GM19452 (cell line): Measurements from ENCODE around the gene DEPDC5.

Experiments used
- ATAC-seq: cut with Tn5 transposase; IDR thresholded peaks from one replicate; pipeline ENCODE4 v1.9.1; 2021; ENCODE audit not compliant: unreplicated experiment

The DEPDC5 gene

DNA sequence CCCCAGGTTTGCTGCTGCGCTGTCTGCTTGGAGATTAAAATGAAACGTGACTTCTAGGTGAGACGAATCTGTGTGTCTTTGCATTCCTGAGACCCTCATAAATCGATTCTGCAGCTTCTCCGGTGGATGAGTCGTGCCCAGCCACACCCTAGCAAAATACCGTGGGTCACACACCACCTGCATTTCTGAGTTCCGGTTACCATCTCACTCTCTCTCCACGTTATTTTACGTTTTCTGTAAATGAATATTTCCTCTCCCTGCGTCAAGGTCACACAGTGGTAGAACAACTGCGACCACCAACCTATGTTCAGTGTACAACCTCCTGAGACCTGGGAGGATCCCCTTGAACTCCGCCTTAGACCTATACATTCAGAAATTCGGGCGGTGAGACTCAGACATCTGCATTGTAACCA, 191.6 kb downstream of the DEPDC5 start:
- no peak for ATAC-seq

DNA sequence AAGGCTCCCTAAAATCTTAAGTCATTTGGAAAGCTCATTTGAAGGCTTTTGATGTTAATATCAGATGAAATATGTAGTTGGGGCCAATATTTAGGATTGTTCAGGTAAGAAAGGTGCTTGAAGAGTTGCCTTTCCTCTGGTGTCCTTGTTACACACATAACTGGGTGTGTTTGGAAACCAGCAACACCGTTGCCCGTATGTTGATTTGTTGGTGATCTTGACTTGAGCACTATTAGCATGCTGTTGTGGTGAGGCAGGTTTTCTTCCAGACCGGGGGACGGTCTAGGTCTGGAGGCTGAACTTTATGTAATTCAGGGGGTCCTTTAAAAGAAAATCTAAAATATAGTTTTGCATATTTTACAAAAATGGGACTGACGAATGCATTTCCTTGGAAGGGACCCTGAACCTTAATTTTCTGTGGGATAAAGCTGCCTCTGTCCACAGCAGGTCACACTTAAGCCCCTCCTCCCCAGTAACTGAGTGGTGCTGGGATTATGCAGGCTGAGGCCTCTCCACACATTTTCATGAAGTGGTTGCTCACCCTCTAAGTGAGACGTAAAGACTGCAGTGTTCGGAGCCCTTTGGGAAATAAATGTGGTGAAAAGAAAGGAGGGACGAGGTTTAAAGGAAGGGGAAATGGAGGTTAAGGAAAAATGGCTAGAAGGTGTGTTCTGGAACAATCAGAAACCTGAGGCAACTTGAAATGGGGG, 192.3 kb downstream of the DEPDC5 start:
- ATAC-seq, result no peak

DNA sequence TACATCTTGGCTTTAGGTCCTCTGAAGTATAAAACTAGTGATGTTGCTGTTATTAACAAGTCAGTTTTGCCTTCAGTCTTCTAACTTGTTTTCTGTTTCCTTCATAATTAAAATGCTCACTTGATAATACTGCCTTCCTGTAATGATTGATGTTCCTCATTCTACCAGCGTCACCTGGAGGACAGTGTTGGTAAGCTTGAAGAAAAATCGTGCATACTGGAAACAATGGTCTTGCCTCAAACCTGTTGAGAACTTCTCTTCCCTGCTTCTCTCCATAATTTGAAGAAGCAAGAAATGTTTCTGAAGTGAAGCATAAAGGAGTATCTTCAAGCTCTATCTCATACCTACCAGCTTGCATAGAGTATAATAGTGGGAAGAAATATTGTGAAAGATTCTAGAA, 193.5 kb downstream of the DEPDC5 start:
- no peak for ATAC-seq

DNA sequence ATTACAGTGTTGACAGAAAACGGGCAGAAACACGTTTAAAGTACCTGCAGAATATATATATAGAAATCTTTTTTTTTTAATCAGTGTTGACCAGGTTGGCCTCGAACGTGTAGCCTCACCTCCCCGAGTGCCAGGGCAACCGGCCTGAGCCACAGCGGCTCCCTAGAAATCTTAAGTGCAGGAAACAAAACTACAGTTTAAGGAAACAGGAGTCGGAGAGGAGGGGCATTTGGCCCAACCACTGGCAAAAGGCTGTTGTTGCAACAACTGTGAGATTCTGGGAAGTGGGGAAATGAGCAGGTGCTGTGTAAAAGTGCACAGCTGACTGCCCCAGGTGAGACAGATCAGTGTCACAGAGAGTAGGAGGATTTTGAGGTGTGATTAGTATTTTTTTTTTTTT, 194.2 kb downstream of the DEPDC5 start:
- no peak for ATAC-seq

DNA sequence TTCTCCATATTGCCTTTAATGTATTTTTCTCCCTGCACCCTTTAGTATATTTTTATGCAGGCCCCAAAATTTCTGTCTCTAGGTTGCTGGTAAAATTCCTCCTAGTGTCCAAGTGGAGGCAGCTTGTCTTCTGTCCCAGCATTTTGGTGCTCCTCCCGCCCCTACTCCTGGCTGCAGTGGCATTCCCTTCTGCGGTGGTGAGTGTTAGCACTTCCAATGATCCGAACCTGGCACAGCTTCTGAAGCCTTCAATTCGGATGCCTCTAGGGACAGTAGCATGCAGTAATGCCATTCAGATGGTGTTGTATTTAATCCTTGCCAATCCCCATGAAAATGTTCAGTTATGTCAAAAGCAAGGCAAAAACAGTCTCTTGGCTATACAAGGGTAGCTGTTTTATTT, 196.4 kb downstream of the DEPDC5 start:
- no peak for ATAC-seq

DNA sequence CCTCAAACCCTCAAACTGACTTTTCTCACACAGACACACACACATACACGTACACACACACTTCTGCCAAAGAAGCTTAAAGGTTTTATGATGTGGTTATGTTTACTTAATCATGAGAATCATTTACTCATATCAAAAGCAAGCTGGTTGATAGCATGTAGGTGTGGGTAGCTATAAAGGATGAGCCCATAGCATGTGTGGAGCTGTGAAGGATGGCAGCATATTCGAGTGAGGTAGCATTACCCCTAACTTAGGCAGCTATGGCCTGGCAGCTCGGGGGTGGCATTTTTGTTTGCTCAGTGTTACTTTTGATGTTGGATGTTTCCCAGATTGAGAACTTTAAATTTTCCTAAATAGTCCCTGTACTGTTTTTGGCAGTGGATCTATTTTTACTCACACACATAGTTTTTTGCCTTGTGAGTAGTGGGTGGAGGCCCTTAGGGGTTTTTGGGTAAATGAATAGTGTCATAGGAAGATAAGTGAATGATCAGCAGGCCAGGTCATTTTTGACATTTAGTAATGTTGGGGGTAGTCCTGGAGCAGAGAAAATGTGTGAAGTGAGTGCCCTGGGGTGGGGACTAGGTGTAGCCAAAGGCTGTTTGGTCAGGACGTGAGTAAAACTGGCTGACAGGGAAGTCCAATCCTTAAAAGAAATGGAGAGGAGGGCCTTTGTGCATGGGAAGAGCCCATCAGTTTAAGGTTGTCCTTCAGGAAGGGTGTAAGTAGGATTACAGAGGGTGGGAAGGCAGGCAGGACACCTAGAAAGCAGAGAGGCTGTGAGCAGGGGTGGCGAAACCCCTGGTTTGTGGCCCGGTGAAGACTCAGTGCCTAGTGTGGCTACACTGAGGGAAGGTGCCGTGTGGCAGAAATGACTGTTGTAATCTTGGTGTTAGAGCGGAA, 197.6 kb downstream of the DEPDC5 start:
- ATAC-seq, result no peak

DNA sequence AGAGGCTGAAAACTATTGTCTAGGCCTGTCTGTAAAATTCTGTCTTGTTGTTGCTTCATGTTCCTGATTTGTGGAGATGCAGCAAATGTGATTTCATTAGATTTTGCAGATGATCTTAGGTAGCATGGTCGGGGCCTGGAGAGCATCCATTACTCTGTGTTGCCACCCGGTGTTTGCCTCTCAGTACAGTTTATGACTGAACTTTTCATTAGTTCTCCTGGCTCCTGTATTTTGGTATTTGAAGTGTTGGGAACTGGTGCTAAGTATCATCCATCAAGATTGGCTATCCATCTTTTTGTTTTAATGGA, 198.2 kb downstream of the DEPDC5 start:
- no peak for ATAC-seq

DNA sequence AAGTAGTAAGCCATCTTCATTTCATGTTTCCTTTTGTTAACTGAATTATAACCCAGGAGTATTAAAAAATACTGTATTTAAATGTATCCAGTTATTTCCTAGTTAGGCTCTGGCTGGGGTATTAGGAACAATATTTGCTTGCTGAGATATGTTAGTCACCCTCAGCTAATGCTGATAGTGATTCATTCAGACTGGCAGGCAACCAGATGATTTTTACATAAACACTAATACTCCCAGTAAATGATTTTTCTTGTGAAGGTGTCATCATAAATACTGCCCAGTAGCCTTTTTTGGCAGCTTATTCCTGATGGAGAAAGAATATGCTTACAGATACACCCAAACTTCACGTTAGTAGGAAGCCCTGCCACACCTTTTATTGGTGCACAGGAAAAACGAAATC, 198.7 kb downstream of the DEPDC5 start:
- no peak for ATAC-seq

DNA sequence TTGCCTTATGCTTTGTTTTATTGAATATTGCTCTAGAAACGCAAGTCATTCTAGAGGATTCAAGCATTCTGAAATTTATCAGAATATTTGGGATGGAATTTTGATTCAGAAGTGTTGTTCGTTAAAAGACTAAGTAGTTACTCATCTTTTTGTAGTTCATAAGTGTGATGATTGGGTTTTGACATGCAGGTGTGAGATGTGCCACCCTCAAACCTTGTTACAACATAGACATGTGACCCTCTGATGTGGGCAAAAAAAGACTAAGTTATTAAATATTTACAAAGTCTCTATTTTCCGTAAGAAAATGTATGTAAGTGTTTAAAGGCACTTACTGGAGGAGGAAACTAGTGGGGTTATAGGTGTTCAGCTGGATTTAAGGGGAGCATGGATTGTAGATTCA, 199.4 kb downstream of the DEPDC5 start:
- ATAC-seq, result no peak

DNA sequence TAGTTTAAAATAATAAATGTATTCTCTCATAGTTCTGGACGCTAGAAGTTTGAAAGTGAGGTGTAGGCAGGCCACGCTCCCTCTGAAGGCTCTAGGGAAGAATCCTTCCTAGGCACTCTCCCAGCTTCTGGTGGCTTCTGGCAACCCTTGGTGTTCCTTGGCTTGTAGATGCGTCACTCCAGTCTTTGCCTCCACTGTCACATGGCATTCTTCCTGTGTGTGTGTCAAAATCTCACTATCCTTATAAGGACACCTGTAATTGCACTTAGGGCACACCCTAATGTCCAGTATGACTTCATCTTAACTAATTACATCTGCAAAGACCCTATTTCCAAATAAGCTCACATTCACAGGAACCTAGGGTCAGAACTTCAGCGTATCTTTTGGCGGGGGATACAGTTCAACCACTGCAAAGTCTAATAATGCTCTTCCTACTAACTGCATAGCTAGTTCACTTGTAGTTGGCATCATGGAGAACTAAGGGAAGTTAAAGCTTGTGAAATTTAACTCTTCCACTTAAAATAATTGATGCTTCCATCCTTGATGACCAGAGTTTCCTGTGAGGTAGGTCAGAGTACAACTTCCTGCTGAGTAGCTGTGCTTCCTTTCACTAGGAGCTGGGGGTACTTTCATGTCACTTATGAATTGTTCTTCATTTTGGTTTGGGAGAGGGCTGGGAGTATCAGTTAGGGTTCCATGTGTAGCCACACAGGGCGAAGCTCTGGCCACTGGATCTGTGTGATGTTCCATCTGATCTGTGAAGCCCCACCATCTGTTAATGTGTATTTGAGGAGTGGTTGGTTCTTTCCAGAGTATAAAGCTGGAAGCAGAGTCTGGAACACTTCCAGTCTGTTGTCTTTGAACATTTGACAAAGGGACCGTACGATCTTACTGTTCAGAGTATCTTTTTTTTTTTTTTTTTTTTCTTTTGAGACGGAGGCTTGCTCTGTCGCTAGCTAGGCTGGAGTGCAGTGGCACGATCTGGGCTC, 201.0 kb downstream of the DEPDC5 start:
- no peak for ATAC-seq

DNA sequence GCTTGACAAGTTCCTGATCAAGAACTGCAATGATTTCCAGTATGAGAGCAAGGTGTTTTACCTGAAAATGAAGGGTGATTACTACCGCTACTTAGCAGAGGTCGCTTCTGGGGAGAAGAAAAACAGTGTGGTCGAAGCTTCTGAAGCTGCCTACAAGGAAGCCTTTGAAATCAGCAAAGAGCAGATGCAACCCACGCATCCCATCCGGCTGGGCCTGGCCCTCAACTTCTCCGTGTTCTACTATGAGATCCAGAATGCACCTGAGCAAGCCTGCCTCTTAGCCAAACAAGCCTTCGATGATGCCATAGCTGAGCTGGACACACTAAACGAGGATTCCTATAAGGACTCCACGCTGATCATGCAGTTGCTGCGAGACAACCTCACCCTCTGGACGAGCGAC, 202.5 kb downstream of the DEPDC5 start:
- ATAC-seq, result no peak
